GM19035 (cell line): ENCODE data around the gene TNFRSF9.

ENCODE experiments used
- ATAC-seq: cut with Tn5 transposase; IDR thresholded peaks from one replicate; pipeline ENCODE4 v1.9.1; 2021; ENCODE audit not compliant: unreplicated experiment

Gene TNFRSF9

GRCh38 chr1:7878027-7878426 lies 62.6 kb downstream of the TNFRSF9 start:
- ATAC-seq, result no peak

GRCh38 chr1:7873801-7874795 lies 66.5 kb downstream of the TNFRSF9 start:
- ATAC-seq, result no peak

- ATAC-seq, result no peak
Observed at GRCh38 chr1:7871136-7871535, 69.5 kb downstream of the TNFRSF9 start.

GRCh38 chr1:7869136-7869920 lies 71.3 kb downstream of the TNFRSF9 start:
- no peak for ATAC-seq

GRCh38 chr1:7868070-7868780 lies 72.4 kb downstream of the TNFRSF9 start:
- ATAC-seq, result no peak

GRCh38 chr1:7865978-7866377 lies 74.7 kb downstream of the TNFRSF9 start:
- ATAC-seq, result no peak
